ENCODE data around the gene RAD51B.
A peak's percentile ranks its signal among the peaks of the same experiment; 100 is the strongest.

The RAD51B gene

GRCh38 chr14:68539241-68539737 lies 719.7 kb downstream of the RAD51B start:
- no peak for TF ChIP-seq Cebpa-rat (IDR thresholded peaks at IDR 0.05)
- H3K4me1 ChIP-seq: no peaks in the 10 kb centered on the region
- no peaks in the 10 kb centered on the region for H3K9me3 ChIP-seq
- H3K4me2 ChIP-seq: no peak overlapping the region
- H4K20me1 ChIP-seq: no peaks in the 10 kb centered on the region
- H3K9ac ChIP-seq: no peak overlapping the region
- H3K4me3 ChIP-seq: no peak overlapping the region
- no peaks in the 10 kb centered on the region for H3K36me3 ChIP-seq
- no peak overlapping the region for H3K27ac ChIP-seq
- H3K27me3 ChIP-seq: no peaks in the 10 kb centered on the region

DNA sequence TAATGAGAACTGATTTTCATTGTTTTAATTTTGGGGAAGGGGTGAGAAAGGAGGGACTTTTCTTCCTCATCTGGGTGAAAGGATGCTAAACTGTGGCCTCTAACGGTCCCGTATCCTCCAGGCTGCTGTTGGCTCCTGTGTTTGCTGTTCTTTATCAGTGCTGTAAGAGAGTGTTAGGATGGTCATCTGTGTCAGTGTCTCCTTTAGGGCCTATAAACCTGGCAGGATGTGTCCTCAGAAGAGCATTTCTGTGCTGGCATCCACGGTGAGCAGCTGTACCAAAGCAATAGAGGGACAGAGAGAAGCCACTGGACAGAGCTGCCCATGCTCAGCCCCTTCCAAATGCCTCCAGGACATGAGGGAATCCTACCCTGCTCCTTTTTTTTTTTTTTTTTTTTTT lies 720.2 kb downstream of the RAD51B start:
- H3K27me3 ChIP-seq: no peaks in the 10 kb centered on the region
- TF ChIP-seq Cebpa-rat (IDR thresholded peaks at IDR 0.05): no peak

DNA sequence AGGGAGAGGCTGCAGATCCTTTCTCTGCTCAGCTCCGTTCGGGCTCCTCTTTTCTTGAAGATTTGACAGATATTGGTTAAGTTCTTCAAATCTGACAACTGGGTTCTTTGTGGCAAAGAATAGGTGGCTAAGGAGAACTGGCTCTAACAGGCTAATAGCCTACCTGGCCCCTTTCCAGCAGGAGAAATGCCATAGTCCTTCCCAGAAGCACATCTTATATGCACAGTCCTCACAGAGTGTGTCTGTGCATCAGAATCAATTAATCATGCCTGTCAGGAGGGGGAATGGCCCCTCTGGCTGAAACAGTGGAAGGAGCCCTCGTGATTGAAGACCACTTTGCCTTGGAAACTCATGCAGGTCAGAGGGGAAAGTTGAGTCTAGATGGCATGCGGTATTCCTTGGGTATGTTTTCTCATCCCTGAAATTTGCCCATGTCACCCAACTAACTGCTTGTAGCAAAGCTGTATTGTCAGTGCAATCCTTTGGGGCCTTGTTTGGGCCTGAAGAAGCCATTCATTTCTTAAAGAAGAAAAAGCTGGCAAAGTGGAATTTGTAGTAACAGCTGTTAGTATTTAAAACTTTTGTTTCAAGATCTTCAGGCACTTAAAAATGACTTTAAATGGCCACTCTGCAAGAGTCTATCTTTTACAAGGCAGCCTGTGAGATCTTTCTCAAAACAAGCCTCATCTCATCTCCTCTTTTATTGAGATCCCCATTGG lies 721.8 kb downstream of the RAD51B start:
- Histone ChIP-seq H3K9ac (no peak overlapping the region), H3K36me3 (no peaks in the 10 kb centered on the region), H3K4me3 (no peak overlapping the region), H3K9me3 (no peaks in the 10 kb centered on the region), H3K4me1 (peaks cover 15% of the 10 kb centered on the region), H3K27ac (no peak overlapping the region), H3K4me2 (no peak overlapping the region), H3K27me3 (no peaks in the 10 kb centered on the region), H4K20me1 (no peaks in the 10 kb centered on the region)
- TF ChIP-seq Cebpa-rat (IDR thresholded peaks at IDR 0.05): no peak

More for the DNA sequence above, 720.2 kb downstream of the RAD51B start:
- no peak overlapping the region for H3K27ac ChIP-seq
- H4K20me1 ChIP-seq: no peaks in the 10 kb centered on the region
- no peak overlapping the region for H3K4me3 ChIP-seq
- H3K4me2 ChIP-seq: no peak overlapping the region
- no peaks in the 10 kb centered on the region for H3K36me3 ChIP-seq
- peaks cover 2% of the 10 kb centered on the region for H3K4me1 ChIP-seq
- no peak overlapping the region for H3K9ac ChIP-seq
- H3K9me3 ChIP-seq: no peaks in the 10 kb centered on the region

GRCh38 chr14:68542346-68542745 lies 722.8 kb downstream of the RAD51B start:
- Histone ChIP-seq H3K27ac (no peak overlapping the region), H3K4me1 (peaks cover 18% of the 10 kb centered on the region)

DNA sequence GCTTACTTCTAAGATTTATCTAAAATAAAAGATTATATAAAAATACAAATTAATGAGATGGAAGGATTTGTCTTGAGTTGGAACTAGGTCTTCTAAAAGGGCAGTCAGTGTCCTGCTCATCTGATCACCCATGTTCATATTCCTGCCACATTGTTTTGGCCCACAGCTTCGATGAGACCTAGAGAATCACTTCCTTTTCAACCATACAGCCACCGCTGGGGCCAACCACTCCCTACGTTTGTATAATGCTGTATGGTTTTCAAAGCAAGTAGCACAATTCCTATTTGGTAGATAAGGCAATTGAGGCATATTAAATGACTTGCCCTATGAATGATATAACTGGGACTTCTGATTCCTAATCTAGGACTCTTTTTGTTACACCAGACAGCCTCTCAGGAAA lies 723.9 kb downstream of the RAD51B start:
- Histone ChIP-seq H3K4me1 (peaks cover 30% of the 10 kb centered on the region), H3K9ac (no peak overlapping the region), H3K27ac (no peak overlapping the region)

More at GRCh38 chr14:68542346-68542745, 722.8 kb downstream of the RAD51B start:
- no peak overlapping the region for H3K9ac ChIP-seq
- no peaks in the 10 kb centered on the region for H3K27me3 ChIP-seq
- no peaks in the 10 kb centered on the region for H3K9me3 ChIP-seq
- TF ChIP-seq Cebpa-rat (IDR thresholded peaks at IDR 0.05): no peak
- no peaks in the 10 kb centered on the region for H4K20me1 ChIP-seq
- H3K4me3 ChIP-seq: no peak overlapping the region
- H3K36me3 ChIP-seq: no peaks in the 10 kb centered on the region
- H3K4me2 ChIP-seq: no peak overlapping the region

DNA sequence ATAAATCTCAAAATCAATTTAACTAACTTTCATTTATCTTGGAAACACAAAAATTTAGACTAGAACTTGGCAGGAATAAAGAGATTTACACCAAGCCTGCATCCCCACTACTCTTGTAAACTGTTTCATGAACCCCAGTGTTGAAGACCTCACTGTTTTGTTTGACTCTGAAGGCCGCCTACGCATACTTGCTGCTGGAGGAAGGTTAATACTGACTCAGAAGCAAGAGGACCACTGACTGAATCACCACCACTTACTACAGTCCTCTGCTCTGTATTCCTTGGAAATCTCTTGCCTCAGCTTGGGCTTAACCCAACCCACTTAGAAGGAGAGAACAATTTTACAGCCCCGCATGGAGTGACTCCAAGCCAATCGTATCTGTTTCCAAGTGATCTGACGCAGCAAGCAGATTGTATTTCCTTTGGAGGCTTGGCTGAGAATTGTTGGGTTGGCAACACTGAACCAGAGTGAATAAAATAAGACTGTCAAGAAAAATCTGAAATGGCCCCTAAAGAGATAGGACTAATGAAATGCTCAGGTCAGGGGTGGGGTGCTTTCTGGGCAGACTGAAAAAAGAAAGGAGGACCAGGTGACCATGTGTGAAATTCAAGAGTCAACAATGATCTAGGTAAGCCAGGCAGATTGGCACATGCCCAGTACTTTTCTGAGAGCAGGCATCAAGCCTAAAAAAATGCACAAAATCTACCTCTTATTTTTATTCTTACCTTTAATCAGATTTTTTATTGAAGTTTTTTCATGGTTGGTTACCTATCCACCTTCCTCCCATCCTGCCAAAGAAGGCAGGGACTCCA lies 724.7 kb downstream of the RAD51B start:
- peaks cover 38% of the 10 kb centered on the region for H3K4me1 ChIP-seq
- no peak overlapping the region for H3K4me2 ChIP-seq
- H3K4me3 ChIP-seq: no peak overlapping the region
- no peaks in the 10 kb centered on the region for H3K36me3 ChIP-seq
- no peak for TF ChIP-seq Cebpa-rat (IDR thresholded peaks at IDR 0.05)
- no peaks in the 10 kb centered on the region for H4K20me1 ChIP-seq
- no peaks in the 10 kb centered on the region for H3K27me3 ChIP-seq
- H3K9ac ChIP-seq: no peak overlapping the region
- H3K9me3 ChIP-seq: no peaks in the 10 kb centered on the region
- no peak overlapping the region for H3K27ac ChIP-seq

More for the DNA sequence above, 723.9 kb downstream of the RAD51B start:
- Histone ChIP-seq H3K9me3 (no peaks in the 10 kb centered on the region), H4K20me1 (no peaks in the 10 kb centered on the region), H3K4me3 (no peak overlapping the region), H3K4me2 (no peak overlapping the region), H3K36me3 (no peaks in the 10 kb centered on the region), H3K27me3 (no peaks in the 10 kb centered on the region)
- TF ChIP-seq Cebpa-rat (IDR thresholded peaks at IDR 0.05): no peak

GRCh38 chr14:68546839-68547238 lies 727.3 kb downstream of the RAD51B start:
- Histone ChIP-seq H3K9me3 (peaks cover 13% of the 10 kb centered on the region), H3K27me3 (no peaks in the 10 kb centered on the region), H3K9ac (no peak overlapping the region), H4K20me1 (no peaks in the 10 kb centered on the region), H3K4me2 (no peak overlapping the region), H3K4me3 (no peak overlapping the region), H3K27ac (no peak overlapping the region), H3K4me1 (peaks cover 58% of the 10 kb centered on the region), H3K36me3 (peaks cover 5% of the 10 kb centered on the region; the same call in 1 of the 2 replicates)
- no peak for TF ChIP-seq Cebpa-rat (IDR thresholded peaks at IDR 0.05)

- peak overlapping the region; percentile 45; the same call in 1 of the 2 replicates for H3K27ac ChIP-seq
- peaks cover 5% of the 10 kb centered on the region; the same call in 1 of the 2 replicates for H3K36me3 ChIP-seq
- H4K20me1 ChIP-seq: no peaks in the 10 kb centered on the region
- H3K4me3 ChIP-seq: no peak overlapping the region
- no peaks in the 10 kb centered on the region for H3K27me3 ChIP-seq
- H3K9me3 ChIP-seq: peaks cover 13% of the 10 kb centered on the region
- peak overlapping the region; percentile 81 for H3K4me2 ChIP-seq
- no peak for TF ChIP-seq Cebpa-rat (IDR thresholded peaks at IDR 0.05)
- peaks cover 65% of the 10 kb centered on the region for H3K4me1 ChIP-seq
- H3K9ac ChIP-seq: no peak overlapping the region
These were observed 728.0 kb downstream of the RAD51B start for GRCh38 chr14:68547305-68548193.
